HEK293T (cell line): ENCODE data around the gene SULT2B1.
A peak's percentile ranks its signal among the peaks of the same experiment; 100 is the strongest.

Experiments used
- CTCF ChIA-PET: fragments of 350-600 bp; formaldehyde crosslinking; extraction: SDS; loops from one replicate; lab custom pipeline; 2021; ENCODE audit warnings: antibody characterized with exemption, inconsistent platforms; lab: Yijun Ruan, JAX
- POLR2A ChIA-PET: fragments of 350-600 bp; formaldehyde crosslinking; extraction: SDS; loops from one replicate; lab custom pipeline; 2020; ENCODE audit warnings: antibody characterized with exemption, inconsistent platforms; lab: Yijun Ruan, JAX
- DNase-seq: peaks from one replicate; pipeline ENCODE4 v3.0.0; 2012; ENCODE audit warnings: mixed read lengths; ENCODE audit errors: extremely low spot score
- ARNT ChIP-seq: fragments of 450-650 bp; IDR thresholded peaks from 2 replicates; pipeline ENCODE4 v1.6.1; 2017; ENCODE audit warnings: mild to moderate bottlenecking
- BHLHE40 ChIP-seq: fragments of 450-650 bp; IDR thresholded peaks from 2 replicates; pipeline ENCODE4 v1.6.1; 2016; ENCODE audit warnings: mild to moderate bottlenecking, moderate library complexity, borderline replicate concordance
- CTBP1 ChIP-seq: fragments of 450-650 bp; IDR thresholded peaks from 2 replicates; pipeline ENCODE4 v1.6.1; 2016; ENCODE audit warnings: borderline replicate concordance
- ELF4 ChIP-seq: fragments of 450-650 bp; IDR thresholded peaks from 2 replicates; pipeline ENCODE4 v1.6.1; 2017; ENCODE audit warnings: antibody characterized with exemption
- FOXA1 ChIP-seq: fragments of 450-650 bp; IDR thresholded peaks from 2 replicates; pipeline ENCODE4 v1.6.1; 2016; ENCODE audit warnings: mild to moderate bottlenecking
- FOXK2 ChIP-seq: fragments of 450-650 bp; IDR thresholded peaks from 2 replicates; pipeline ENCODE4 v1.6.1; 2016; ENCODE audit warnings: mild to moderate bottlenecking
- FOXM1 ChIP-seq: fragments of 450-650 bp; IDR thresholded peaks from 2 replicates; pipeline ENCODE4 v1.6.1; 2017; ENCODE audit warnings: mild to moderate bottlenecking, borderline replicate concordance
- HDGF ChIP-seq: fragments of 450-650 bp; IDR thresholded peaks from 2 replicates; pipeline ENCODE4 v1.6.1; 2017; ENCODE audit warnings: antibody characterized with exemption, borderline replicate concordance
- L3MBTL2 ChIP-seq: fragments of 450-650 bp; conservative IDR thresholded peaks from 2 replicates; pipeline ENCODE4 v1.6.1; 2016; ENCODE audit warnings: mild to moderate bottlenecking
- LEF1 ChIP-seq: fragments of 450-650 bp; IDR thresholded peaks from 2 replicates; pipeline ENCODE4 v1.6.1; 2017; ENCODE audit warnings: mild to moderate bottlenecking, borderline replicate concordance
- NFRKB ChIP-seq: fragments of 450-650 bp; IDR thresholded peaks from 2 replicates; pipeline ENCODE4 v1.6.1; 2016; ENCODE audit warnings: mild to moderate bottlenecking, moderate library complexity
- PKNOX1 ChIP-seq: fragments of 450-650 bp; IDR thresholded peaks from 2 replicates; pipeline ENCODE4 v1.6.1; 2016
- SP1 ChIP-seq: fragments of 450-650 bp; IDR thresholded peaks from 2 replicates; pipeline ENCODE4 v1.6.1; 2017
- SUZ12 ChIP-seq: fragments of 450-650 bp; IDR thresholded peaks from 2 replicates; pipeline ENCODE4 v1.6.1; 2016; ENCODE audit warnings: mild to moderate bottlenecking
- TARDBP ChIP-seq: fragments of 450-650 bp; IDR thresholded peaks from 2 replicates; pipeline ENCODE4 v1.6.1; 2016
- ZNF384 ChIP-seq: fragments of 450-650 bp; IDR thresholded peaks from 2 replicates; pipeline ENCODE4 v1.6.1; 2016

The SULT2B1 gene

GRCh38 chr19:48627201-48627864 lies 75.4 kb downstream of the SULT2B1 start:
- DNase-seq, result no peak
- POLR2A ChIA-PET, result interaction anchor here (1.7 kb wide), 1 partner anchor 8 kb away, joined by 13 read pairs; the partner anchor contains the start of genes RPL18 and SPHK2
- CTCF ChIA-PET, result no interaction called here
- TF ChIP-seq FOXK2 (no peak), FOXM1 (no peak), ZNF384 (no peak), TARDBP (no peak), SP1 (no peak), BHLHE40 (no peak), ELF4 (no peak), NFRKB (no peak), L3MBTL2 (no peak), ARNT (no peak), LEF1 (no peak), CTBP1 (no peak), SUZ12 (no peak)

- ChIA-PET POLR2A (interaction anchor here (1.5 to 1.7 kb wide), 2 partner anchors 9 to 18 kb away, joined by 5 to 13 read pairs; partner anchors contain the start of genes CA11, RPL18 and SPHK2), CTCF (no interaction called here)
- DNase-seq, result no peak
- TF ChIP-seq ELF4 (no peak), FOXK2 (no peak), ARNT (no peak), SUZ12 (no peak), LEF1 (no peak), L3MBTL2 (no peak), PKNOX1 (no peak), TARDBP (no peak), BHLHE40 (no peak), FOXA1 (no peak), HDGF (no peak), ZNF384 (no peak), CTBP1 (no peak), NFRKB (no peak), SP1 (no peak), FOXM1 (no peak)
These were observed 75.9 kb downstream of the SULT2B1 start for GRCh38 chr19:48627865-48628314.

GRCh38 chr19:48628486-48629296 lies 76.7 kb downstream of the SULT2B1 start:
- DNase-seq, result no peak
- ChIA-PET CTCF (no interaction called here), POLR2A (interaction anchor here (1.5 to 6.7 kb wide), 3 partner anchors 10 to 17 kb away, joined by 5 to 88 read pairs (median 13); partner anchors contain the start of genes CA11, RPL18 and SPHK2)
- no peak for TF ChIP-seq CTBP1
- TF ChIP-seq FOXM1, result no peak
- no peak for TF ChIP-seq SUZ12
- no peak for TF ChIP-seq FOXK2
- no peak for TF ChIP-seq TARDBP
- TF ChIP-seq PKNOX1, result no peak
- TF ChIP-seq ARNT, result no peak

- DNase-seq, result no peak
- CTCF ChIA-PET, result interaction anchor here (0.6 kb wide), 1 partner anchor 148 kb away, joined by 3 read pairs; no protein-coding TSS in a partner anchor
- TF ChIP-seq LEF1 (no peak), BHLHE40 (no peak), L3MBTL2 (no peak), PKNOX1 (no peak), FOXM1 (no peak), FOXA1 (no peak), TARDBP (no peak), CTBP1 (no peak), ZNF384 (no peak), NFRKB (no peak), ARNT (no peak), ELF4 (no peak), SUZ12 (no peak), HDGF (no peak)
- POLR2A ChIA-PET, result interaction anchor here (1.0 to 6.7 kb wide), 3 partner anchors 11 to 208 kb away, joined by 4 to 88 read pairs (median 5); partner anchors contain the start of genes CA11, RPL18 and SPHK2
These were observed 77.3 kb downstream of the SULT2B1 start for GRCh38 chr19:48629297-48629598.

GRCh38 chr19:48629599-48630295 lies 77.8 kb downstream of the SULT2B1 start:
- TF ChIP-seq FOXM1 (no peak), NFRKB (no peak), ARNT (no peak), PKNOX1 (no peak), SUZ12 (no peak), FOXA1 (no peak), ELF4 (no peak)
- DNase-seq, result peak; percentile 67
- CTCF ChIA-PET, result interaction anchor here (0.6 kb wide), 1 partner anchor 149 kb away, joined by 3 read pairs; no protein-coding TSS in a partner anchor
- POLR2A ChIA-PET, result interaction anchor here (1.0 to 6.7 kb wide), 4 partner anchors 9 to 208 kb away, joined by 3 to 88 read pairs (median 4); partner anchors contain the start of genes RPL18 and SPHK2
